Astrocyte (in vitro differentiated cells and primary cell): ENCODE measurements around the gene RHBDL1. TPM values are rescaled to one million over a fixed set of nuclear protein-coding genes. Genes with fewer than 3 reads are reported as not detected.

Experiments
- DNase-seq: peaks from one replicate; pipeline ENCODE4 v3.0.0-alpha.2; 2010; ENCODE audit warnings: low read depth
- FAIRE-seq: peaks from 2 replicates; lab custom pipeline; 2011; peaks lifted over from hg19 to GRCh38; lab: Jason Lieb, UNC
- H2AFZ ChIP-seq: 2 replicates; pipeline ENCODE4 v1.6.0; 2012; ENCODE audit warnings: low read depth, low read length, inconsistent platforms
- H3K27ac ChIP-seq: 2 replicates; pipeline ENCODE4 v1.5.1; 2011; ENCODE audit warnings: low read depth, low read length, inconsistent platforms
- H3K27me3 ChIP-seq: 2 replicates; pipeline ENCODE4 v1.6.0; 2011; ENCODE audit warnings: low read length, inconsistent platforms; ENCODE audit not compliant: insufficient read depth
- H3K36me3 ChIP-seq: 2 replicates; pipeline ENCODE4 v1.5.1; 2011; ENCODE audit warnings: low read length, inconsistent platforms; ENCODE audit not compliant: insufficient read depth
- H3K4me1 ChIP-seq: 2 replicates; pipeline ENCODE4 v1.5.1; 2011; ENCODE audit warnings: low read length, inconsistent platforms; ENCODE audit not compliant: insufficient read depth
- H3K4me2 ChIP-seq: 2 replicates; pipeline ENCODE4 v1.6.0; 2012; ENCODE audit warnings: low read length, inconsistent platforms
- H3K4me3 ChIP-seq: 2 replicates; pipeline ENCODE4 v1.5.1; 2011; ENCODE audit warnings: low read depth, mild to moderate bottlenecking, low read length, inconsistent platforms; ENCODE audit not compliant: insufficient read depth
- H3K79me2 ChIP-seq: 2 replicates; pipeline ENCODE4 v1.6.0; 2012; ENCODE audit warnings: mild to moderate bottlenecking, low read length, inconsistent platforms; ENCODE audit not compliant: insufficient read depth
- H3K9ac ChIP-seq: 2 replicates; pipeline ENCODE4 v1.6.0; 2012; ENCODE audit warnings: mild to moderate bottlenecking, low read length, inconsistent platforms
- H3K9me3 ChIP-seq: 2 replicates; pipeline ENCODE4 v1.5.1; 2012; ENCODE audit warnings: low read depth, mild to moderate bottlenecking, low read length, inconsistent platforms; ENCODE audit not compliant: insufficient read depth
- H4K20me1 ChIP-seq: 2 replicates; pipeline ENCODE4 v1.6.0; 2012; ENCODE audit warnings: low read length, inconsistent platforms; ENCODE audit not compliant: insufficient read depth
- H3K27ac Mint-ChIP-seq: one replicate; pipeline ENCODE4 v1.8.0; 2021; ENCODE audit warnings: mild to moderate bottlenecking, mixed read lengths; ENCODE audit not compliant: unreplicated experiment
- H3K27me3 Mint-ChIP-seq: one replicate; pipeline ENCODE4 v1.8.0; 2021; ENCODE audit warnings: low read depth, mixed read lengths; ENCODE audit not compliant: unreplicated experiment
- H3K36me3 Mint-ChIP-seq: one replicate; pipeline ENCODE4 v1.8.0; 2021; ENCODE audit warnings: low read depth, mixed read lengths; ENCODE audit not compliant: unreplicated experiment
- H3K4me1 Mint-ChIP-seq: one replicate; pipeline ENCODE4 v1.8.0; 2021; ENCODE audit warnings: low read depth, mixed read lengths; ENCODE audit not compliant: unreplicated experiment
- H3K4me3 Mint-ChIP-seq: one replicate; pipeline ENCODE4 v1.8.0; 2021; ENCODE audit warnings: mild to moderate bottlenecking, moderate library complexity, mixed read lengths; ENCODE audit not compliant: unreplicated experiment
- H3K9me3 Mint-ChIP-seq: one replicate; pipeline ENCODE4 v1.8.0; 2021; ENCODE audit warnings: mild to moderate bottlenecking, mixed read lengths; ENCODE audit not compliant: unreplicated experiment
- CTCF ChIP-seq: IDR thresholded peaks from 2 replicates; pipeline ENCODE4 v1.5.1; 2011; ENCODE audit warnings: low read depth, mild to moderate bottlenecking, inconsistent platforms, low read length, moderate library complexity; ENCODE audit not compliant: insufficient read depth
- EZH2 ChIP-seq: IDR thresholded peaks from 2 replicates; pipeline ENCODE4 v1.6.1; 2012; ENCODE audit warnings: mild to moderate bottlenecking, low read length, inconsistent platforms; ENCODE audit not compliant: insufficient read depth
- total RNA-seq: library from RNA; stranded (reverse); gene quantifications from 2 replicates; pipeline ENCODE4 v1.2.1, GENCODE V29; 2021

Gene RHBDL1
- total RNA-seq, 1 donor from 2014 or later, result 4.9 TPM

- Mint-ChIP-seq H3K27ac (no peak overlapping the region), H3K4me1 (peaks cover 2% of the 10 kb centered on the region), H3K36me3 (no peaks in the 10 kb centered on the region), H3K4me3 (no peak overlapping the region), H3K9me3 (no peaks in the 10 kb centered on the region), H3K27me3 (peaks cover 39% of the 10 kb centered on the region)
- DNase-seq (no peak), FAIRE-seq (no peak)
- H3K4me3 ChIP-seq, result no peak overlapping the region
- no peaks in the 10 kb centered on the region for H4K20me1 ChIP-seq
- H3K9me3 ChIP-seq, result no peaks in the 10 kb centered on the region
- no peaks in the 10 kb centered on the region for H3K36me3 ChIP-seq
- H3K79me2 ChIP-seq, result peaks cover under 1% of the 10 kb centered on the region
- TF ChIP-seq CTCF, result no peak
- TF ChIP-seq EZH2, result peak; percentile 6
- H3K27ac ChIP-seq, result no peak overlapping the region
- H2AFZ ChIP-seq, result no peak overlapping the region
- H3K27me3 ChIP-seq, result peaks cover 13% of the 10 kb centered on the region
- H3K4me1 ChIP-seq, result no peaks in the 10 kb centered on the region
- H3K9ac ChIP-seq, result no peak overlapping the region
- H3K4me2 ChIP-seq, result no peak overlapping the region
Observed at GRCh38 chr16:694863-695354, 19.4 kb downstream of the RHBDL1 start.

GRCh38 chr16:695355-696089 is 20.1 kb downstream of the RHBDL1 start:
- no peaks in the 10 kb centered on the region for H3K36me3 ChIP-seq
- Mint-ChIP-seq H3K9me3 (no peaks in the 10 kb centered on the region), H3K4me1 (peaks cover 2% of the 10 kb centered on the region), H3K4me3 (no peak overlapping the region), H3K27me3 (peaks cover 39% of the 10 kb centered on the region), H3K36me3 (no peaks in the 10 kb centered on the region), H3K27ac (no peak overlapping the region)
- H3K4me1 ChIP-seq, result no peaks in the 10 kb centered on the region
- no peak overlapping the region for H3K27ac ChIP-seq
- no peaks in the 10 kb centered on the region for H3K79me2 ChIP-seq
- H2AFZ ChIP-seq, result no peak overlapping the region
- TF ChIP-seq EZH2 (peak; percentile 82), CTCF (no peak)
- no peak for FAIRE-seq
- peaks cover 13% of the 10 kb centered on the region for H3K27me3 ChIP-seq
- H3K9ac ChIP-seq, result no peak overlapping the region
- no peak for DNase-seq
- no peak overlapping the region for H3K4me3 ChIP-seq
- no peaks in the 10 kb centered on the region for H4K20me1 ChIP-seq
- no peaks in the 10 kb centered on the region for H3K9me3 ChIP-seq
- H3K4me2 ChIP-seq, result no peak overlapping the region
